ENCODE results near the gene NABP1.
"Not testable (repeated sequence)": the region's sequence is repeated elsewhere in the genome, so short reads cannot be mapped to it uniquely, and the experiment has no call there.

NABP1 gene

DNA sequence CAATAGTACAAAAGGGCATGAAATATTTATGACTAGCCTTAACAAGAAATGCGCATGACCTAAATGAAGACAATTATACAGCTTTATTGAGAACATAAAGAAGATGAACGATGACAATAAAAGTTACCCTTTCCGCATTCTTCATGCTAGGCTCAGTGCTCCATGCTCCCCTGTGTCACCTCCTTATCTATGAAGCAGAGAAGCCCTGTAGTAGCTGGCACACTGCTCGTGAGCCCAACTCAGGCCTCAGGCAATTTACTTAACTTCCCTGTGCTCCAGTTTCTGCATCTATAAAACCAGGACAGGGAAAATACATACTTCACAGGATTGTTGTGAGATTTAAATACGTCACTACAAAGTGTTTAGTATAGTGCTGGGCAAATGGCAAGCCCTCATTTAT lies 34.5 kb upstream of the NABP1 start:
- Mint-ChIP-seq H3K4me1 (peaks cover 24% of the 10 kb centered on the region), H3K27me3 (no peaks in the 10 kb centered on the region), H3K9me3 (no peaks in the 10 kb centered on the region), H3K27ac (no peak overlapping the region), H3K4me3 (no peak overlapping the region)
- DNase-seq (no peak), ATAC-seq (no peak)

DNA sequence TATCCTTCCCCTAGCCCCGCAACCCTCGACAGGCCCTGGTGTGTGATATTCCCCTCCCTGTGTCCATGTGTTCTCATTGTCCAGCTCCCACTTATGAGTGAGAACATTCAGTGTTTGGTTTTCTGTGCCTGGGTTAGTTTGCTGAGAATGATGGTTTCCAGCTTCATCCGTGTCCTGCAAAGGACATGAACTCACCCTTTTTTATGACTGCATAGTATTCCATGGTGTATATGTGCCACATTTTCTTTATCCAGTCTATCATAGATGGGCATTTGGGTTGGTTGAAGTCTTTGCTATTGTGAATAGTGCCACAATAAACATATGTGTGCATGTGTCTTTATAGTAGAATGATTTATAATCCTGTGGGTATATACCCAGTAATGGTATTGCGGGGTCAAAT lies 33.3 kb upstream of the NABP1 start:
- not testable (repeated sequence) for H3K27ac Mint-ChIP-seq, H3K27me3 Mint-ChIP-seq, ATAC-seq, H3K4me3 Mint-ChIP-seq, H3K9me3 Mint-ChIP-seq, DNase-seq
- H3K4me1 Mint-ChIP-seq: peaks cover 15% of the 10 kb centered on the region

DNA sequence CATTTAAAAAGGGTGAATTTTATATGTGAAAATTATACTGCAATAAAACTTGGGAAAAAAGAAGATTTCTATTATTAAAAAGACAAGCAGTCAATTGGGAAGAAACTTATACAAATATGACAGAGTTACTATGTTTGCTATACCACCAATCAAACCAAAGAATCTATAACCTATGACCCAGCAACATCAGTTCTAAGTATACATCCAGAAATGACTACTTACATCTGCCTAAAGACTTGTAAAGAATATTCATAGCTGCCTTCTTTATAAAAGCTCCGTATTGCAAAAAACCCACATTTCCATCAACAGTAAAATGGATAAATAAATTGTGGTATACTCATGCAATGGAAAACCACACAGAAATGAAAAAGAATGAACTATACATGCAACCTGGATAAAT lies 32.9 kb upstream of the NABP1 start:
- peaks cover 15% of the 10 kb centered on the region for H3K4me1 Mint-ChIP-seq
- no peak overlapping the region for H3K4me3 Mint-ChIP-seq

DNA sequence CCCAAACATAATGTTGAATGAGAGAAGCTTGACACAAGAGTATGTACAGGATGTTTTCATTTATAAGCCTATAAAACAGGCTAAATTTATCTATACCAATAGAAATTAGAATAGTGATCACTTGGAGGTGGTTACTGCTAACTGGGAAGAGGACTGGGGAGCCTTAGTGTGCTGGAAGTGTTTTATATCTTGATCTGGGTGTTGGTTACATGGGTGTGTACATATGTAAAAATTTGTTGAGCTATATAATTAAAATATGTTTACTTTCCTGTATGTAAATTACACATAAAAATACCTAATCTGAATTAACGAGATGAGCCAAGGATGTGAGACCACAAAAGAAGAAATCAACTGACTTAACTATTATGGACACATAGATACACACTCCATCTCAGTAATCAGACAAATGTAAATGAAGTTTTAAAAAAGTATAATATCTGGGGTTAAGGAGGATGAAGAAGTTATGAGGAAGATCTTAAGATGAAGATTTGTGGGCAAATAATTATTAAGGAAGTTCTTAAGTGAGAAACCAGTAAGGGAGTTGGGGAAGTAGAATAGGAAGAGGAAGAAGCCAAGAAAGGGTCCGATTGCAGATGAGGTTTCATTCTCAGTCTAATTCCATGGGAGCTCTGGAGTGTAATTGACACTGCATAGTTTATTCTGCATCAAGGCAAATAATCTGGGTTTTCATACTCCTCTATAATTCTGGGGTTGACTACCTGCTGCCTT lies 32.3 kb upstream of the NABP1 start:
- no peak overlapping the region for H3K27ac Mint-ChIP-seq
- DNase-seq: no peak
- no peaks in the 10 kb centered on the region for H3K9me3 Mint-ChIP-seq

More for the DNA sequence above, 32.9 kb upstream of the NABP1 start:
- ATAC-seq: no peak
- Mint-ChIP-seq H3K27ac (no peak overlapping the region), H3K27me3 (no peaks in the 10 kb centered on the region), H3K9me3 (no peaks in the 10 kb centered on the region)
- DNase-seq: no peak

DNA sequence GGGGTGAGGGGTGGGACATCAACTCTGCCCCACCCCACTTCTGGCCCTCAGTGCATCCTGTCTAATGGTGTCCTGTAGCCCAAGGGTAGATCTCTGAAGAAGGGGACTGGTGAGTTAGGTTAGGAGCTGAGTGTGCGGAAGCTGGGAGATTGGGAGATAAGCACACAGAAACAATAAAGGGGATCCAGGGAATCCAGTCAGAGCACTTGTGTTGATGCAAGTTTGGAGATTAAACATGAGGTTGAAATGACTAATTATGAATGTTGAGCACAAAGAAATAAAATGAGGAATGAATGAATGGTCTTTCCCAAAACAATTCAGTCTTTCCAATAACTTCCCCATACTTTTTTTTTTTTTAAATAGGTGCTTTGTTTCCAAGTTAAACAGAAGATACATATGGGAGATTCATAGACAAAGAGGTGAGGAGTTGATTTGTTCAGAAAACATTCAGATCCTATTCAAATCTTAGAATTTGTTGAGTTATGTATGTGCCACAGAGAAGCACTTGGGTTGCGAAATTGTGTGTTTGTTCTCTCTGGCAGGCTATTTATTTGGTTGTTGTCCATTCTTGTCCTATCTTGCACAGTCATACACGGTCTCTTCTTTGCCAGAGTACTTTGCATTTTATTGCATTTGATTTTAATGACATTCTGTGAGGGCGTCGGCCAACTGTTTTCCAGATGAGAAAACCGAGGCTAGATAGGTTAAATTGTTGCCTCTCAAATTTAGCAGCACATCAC lies 31.6 kb upstream of the NABP1 start:
- H3K27ac Mint-ChIP-seq: no peak overlapping the region
- no peak for ATAC-seq

More for the DNA sequence above, 32.3 kb upstream of the NABP1 start:
- no peak overlapping the region for H3K4me3 Mint-ChIP-seq
- peaks cover 11% of the 10 kb centered on the region for H3K4me1 Mint-ChIP-seq
- no peak for ATAC-seq
- no peaks in the 10 kb centered on the region for H3K27me3 Mint-ChIP-seq

DNA sequence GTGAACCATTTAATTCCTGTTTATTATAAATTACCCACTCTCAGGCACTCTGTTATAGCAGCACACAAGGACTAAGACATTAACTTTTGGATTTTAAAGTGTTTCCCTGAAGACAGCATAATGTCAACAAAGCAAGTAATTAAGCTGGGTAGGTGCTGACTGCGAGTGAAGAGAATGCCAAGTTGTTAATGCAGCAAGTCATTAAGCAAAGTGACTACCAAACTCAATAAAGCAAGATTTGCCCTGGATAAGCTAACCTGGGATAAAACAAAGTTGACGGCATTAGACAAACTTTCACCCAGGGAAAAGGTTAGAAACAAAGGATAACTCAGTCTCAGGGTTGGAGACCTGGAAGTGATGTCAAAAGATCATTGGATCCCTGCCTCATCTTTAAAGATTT lies 28.4 kb upstream of the NABP1 start:
- no peak for DNase-seq
- H3K4me3 Mint-ChIP-seq: no peak overlapping the region
- ATAC-seq: no peak
- H3K27ac Mint-ChIP-seq: no peak overlapping the region
- H3K4me1 Mint-ChIP-seq: peaks cover 8% of the 10 kb centered on the region
- no peaks in the 10 kb centered on the region for H3K27me3 Mint-ChIP-seq
- H3K9me3 Mint-ChIP-seq: peaks cover 0 to 12% of the 10 kb centered on the region in 2 donors

More for the DNA sequence above, 31.6 kb upstream of the NABP1 start:
- H3K9me3 Mint-ChIP-seq: peaks cover 0 to 4% of the 10 kb centered on the region in 2 donors
- DNase-seq: no peak
- peaks cover 13% of the 10 kb centered on the region for H3K4me1 Mint-ChIP-seq
- no peak overlapping the region for H3K4me3 Mint-ChIP-seq
- H3K27me3 Mint-ChIP-seq: no peaks in the 10 kb centered on the region

DNA sequence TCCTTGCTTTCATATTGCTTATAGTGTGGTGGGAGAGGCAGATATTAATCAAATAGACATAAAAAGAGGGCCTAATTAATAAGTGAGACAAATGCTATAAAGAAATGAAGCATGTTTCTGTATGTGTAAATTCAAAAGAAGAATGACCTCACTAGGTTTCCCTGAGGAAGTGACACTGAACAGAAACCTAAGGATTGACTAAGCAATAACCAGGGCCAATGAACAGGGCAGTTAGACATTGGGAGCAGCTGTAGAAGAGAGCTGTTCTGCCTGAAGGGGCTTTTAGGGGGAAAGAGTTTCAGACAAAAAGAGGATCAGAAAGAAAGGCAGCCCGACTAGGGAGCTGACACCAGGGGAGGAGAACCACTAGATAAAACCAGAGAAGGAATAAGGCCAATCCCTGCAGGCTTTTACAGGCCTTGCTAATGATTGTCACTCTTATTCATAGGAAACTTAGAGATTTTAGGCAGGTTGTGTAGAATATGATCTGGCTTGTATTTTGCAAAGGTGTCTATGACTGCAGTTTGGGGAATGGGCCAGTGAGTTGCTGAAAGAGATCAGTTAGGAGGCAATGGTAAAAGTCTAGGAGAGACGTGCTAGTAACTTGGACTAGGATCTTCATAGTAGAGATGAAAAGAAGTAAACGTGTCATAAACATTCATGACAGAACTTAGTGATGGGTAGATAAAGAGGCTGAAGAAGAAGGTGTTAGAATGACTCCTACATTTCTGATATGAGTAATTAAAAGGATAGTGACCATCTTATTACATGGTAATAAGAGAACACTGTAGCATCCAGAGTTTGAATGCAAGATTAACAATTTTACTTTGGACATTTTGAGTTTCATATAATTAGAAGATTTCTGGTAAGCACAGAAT lies 26.8 kb upstream of the NABP1 start:
- Mint-ChIP-seq H3K27me3 (no peaks in the 10 kb centered on the region), H3K9me3 (peaks cover 0 to 12% of the 10 kb centered on the region in 2 donors), H3K4me3 (peak overlapping the region in 1 of 2 donors; percentile 8), H3K27ac (no peak overlapping the region), H3K4me1 (peaks cover 8% of the 10 kb centered on the region)
- no peak for DNase-seq
- ATAC-seq: peak; percentile 94

DNA sequence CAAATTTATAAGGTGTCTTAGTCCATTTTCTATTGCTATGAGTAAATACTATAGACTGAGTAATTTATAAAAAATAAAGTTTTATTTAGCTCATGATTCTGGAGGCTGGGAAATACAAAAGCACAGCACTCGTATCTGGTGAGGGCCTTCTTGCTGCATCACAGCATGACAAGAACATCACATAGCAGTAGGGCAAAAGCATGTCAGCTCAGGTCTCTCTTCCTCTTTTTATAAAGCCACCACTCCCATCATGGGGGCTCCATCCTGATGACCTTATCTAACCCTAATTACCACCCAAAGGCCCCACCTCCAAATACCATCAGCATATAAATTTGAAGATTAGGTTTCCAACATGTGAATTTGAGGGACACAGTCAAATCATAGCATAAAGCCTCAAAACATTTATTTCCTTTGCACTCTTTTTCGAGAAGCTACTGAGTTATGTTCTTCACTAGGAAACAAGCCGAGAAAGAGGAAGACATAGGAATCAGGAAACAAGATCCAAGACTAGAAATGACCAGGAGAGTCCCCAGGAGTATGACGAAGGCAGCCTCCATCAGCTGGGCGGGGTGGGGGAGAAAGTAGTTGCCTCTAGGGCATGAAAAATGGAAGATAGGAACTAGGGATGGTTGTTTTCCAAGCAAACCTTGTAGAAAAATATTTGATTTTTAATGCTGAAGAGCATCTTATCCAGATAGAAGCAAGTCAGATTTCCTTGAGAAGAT lies 24.1 kb upstream of the NABP1 start:
- no peak for ATAC-seq
- Mint-ChIP-seq H3K4me3 (no peak overlapping the region), H3K27me3 (no peaks in the 10 kb centered on the region)

DNA sequence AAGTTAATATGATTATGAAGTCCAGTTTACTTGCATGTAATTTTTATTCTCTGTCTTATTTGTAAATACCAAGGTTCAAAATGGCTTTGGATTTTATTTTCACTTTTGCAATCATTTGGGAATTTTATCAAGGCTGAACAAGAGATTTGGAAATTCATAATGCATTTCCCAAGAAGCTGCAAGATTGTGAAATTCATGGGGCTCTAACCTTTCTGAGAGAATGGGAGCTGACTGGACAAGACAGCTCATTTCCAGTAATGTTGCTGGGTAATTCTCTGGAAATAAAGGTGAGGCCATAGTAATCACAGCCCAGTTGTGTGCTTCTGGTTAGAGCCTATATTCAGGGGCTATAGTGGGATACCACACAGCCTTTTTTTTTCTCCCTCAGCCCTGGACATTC lies 21.5 kb upstream of the NABP1 start:
- no peak overlapping the region for H3K4me3 Mint-ChIP-seq
- H3K4me1 Mint-ChIP-seq: peaks cover 9% of the 10 kb centered on the region
- no peak overlapping the region for H3K27ac Mint-ChIP-seq
- no peak for DNase-seq
- no peaks in the 10 kb centered on the region for H3K27me3 Mint-ChIP-seq
- no peak for ATAC-seq
- H3K9me3 Mint-ChIP-seq: peaks cover 0 to 8% of the 10 kb centered on the region in 2 donors

More for the DNA sequence above, 24.1 kb upstream of the NABP1 start:
- no peak overlapping the region for H3K27ac Mint-ChIP-seq
- peaks cover 0 to 12% of the 10 kb centered on the region in 2 donors for H3K9me3 Mint-ChIP-seq
- peaks cover 16% of the 10 kb centered on the region for H3K4me1 Mint-ChIP-seq
- no peak for DNase-seq

DNA sequence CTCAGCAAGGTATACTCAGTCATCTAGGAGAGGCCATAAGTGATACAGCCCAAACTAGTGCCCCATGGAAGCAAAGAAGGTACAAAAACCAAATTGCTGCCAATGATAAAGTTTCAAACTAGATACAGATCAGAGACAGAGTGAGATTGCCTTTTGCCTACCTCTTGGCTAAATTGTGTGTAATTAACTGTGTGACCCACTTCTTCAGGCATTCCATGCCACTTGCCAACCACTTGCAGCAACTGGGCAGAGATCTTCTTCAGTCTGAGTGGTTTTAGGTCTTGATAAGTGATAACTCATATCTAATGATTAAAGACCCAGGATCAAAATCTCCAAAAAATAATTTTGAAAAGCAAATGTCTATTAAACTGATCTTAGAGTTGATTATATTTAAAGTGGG lies 21.1 kb upstream of the NABP1 start:
- Mint-ChIP-seq H3K27ac (no peak overlapping the region), H3K27me3 (no peaks in the 10 kb centered on the region), H3K4me3 (no peak overlapping the region), H3K4me1 (peaks cover 9% of the 10 kb centered on the region), H3K9me3 (peaks cover 0 to 7% of the 10 kb centered on the region in 2 donors)
- DNase-seq (no peak), ATAC-seq (no peak)

DNA sequence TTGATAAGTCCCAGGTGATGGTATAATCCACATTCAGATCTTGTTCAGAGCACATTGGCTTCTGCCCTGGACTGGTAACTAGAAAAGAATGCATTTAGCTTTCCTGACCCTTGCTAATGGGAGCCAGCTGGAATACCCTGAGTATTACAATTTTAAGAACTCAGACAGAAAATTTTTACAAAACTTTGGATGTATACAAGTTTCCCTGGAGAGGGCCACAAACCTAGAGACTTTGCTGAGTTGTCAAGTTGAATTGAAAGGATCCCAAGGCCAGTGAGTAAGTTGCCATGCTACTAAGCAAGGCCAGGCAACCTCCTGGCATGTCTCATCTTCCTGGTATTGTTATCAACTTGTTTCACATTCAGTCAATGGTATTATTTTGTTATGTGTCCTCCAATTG lies 20.0 kb upstream of the NABP1 start:
- H3K27ac Mint-ChIP-seq: no peak overlapping the region
- H3K4me1 Mint-ChIP-seq: peaks cover 9% of the 10 kb centered on the region
- no peaks in the 10 kb centered on the region for H3K27me3 Mint-ChIP-seq
- peaks cover 0 to 4% of the 10 kb centered on the region in 2 donors for H3K9me3 Mint-ChIP-seq
- ATAC-seq (peak; percentile 53), DNase-seq (no peak)
- no peak overlapping the region for H3K4me3 Mint-ChIP-seq

DNA sequence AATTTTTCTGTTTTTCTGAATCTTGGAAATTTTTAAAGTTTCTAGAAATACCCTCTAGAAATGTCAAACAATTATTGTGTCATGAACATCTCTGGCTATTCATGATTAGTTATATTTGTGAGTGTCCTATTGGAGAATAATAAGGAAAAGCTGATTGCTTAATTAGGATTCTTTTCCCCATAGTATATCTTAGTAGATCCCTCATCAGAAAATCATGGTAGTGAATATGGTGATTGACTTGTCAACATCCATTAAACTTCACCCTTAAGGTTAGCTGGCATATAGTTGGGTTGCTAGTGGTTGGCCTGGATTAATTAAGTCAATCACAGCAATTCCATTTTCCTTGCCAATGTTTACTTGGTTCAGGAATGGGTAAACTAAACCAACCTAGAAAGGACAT lies 18.7 kb upstream of the NABP1 start:
- ATAC-seq: no peak
- no peak for DNase-seq
- H3K4me1 Mint-ChIP-seq: peaks cover 9% of the 10 kb centered on the region
- H3K4me3 Mint-ChIP-seq: no peak overlapping the region
- H3K9me3 Mint-ChIP-seq: peaks cover 0 to 2% of the 10 kb centered on the region in 2 donors
- no peak overlapping the region for H3K27ac Mint-ChIP-seq
- H3K27me3 Mint-ChIP-seq: no peaks in the 10 kb centered on the region

DNA sequence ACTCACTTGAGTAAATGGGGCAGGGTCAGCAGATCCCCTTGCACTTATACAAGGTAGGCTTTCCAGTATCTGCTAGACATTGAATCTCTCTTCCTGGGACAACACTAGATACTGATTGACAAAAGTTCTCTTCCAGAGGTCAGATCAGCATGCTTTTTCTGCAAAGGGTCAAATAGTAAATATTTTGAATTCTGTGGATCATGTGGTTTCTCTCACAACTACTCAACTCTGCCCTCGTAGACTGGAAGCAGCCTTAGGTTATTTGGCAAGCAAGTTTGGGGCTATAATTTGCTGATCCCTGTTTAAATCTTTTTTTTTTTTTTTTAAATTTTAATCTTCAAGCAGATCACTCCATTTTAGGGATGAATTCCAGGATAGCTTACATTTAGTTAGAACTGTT lies 17.4 kb upstream of the NABP1 start:
- H3K4me1 Mint-ChIP-seq: peaks cover 20% of the 10 kb centered on the region
- no peak overlapping the region for H3K4me3 Mint-ChIP-seq
- no peak for ATAC-seq
- peaks cover 8 to 10% of the 10 kb centered on the region in 2 donors for H3K9me3 Mint-ChIP-seq
- H3K27ac Mint-ChIP-seq: no peak overlapping the region
- DNase-seq: no peak
- H3K27me3 Mint-ChIP-seq: no peaks in the 10 kb centered on the region

DNA sequence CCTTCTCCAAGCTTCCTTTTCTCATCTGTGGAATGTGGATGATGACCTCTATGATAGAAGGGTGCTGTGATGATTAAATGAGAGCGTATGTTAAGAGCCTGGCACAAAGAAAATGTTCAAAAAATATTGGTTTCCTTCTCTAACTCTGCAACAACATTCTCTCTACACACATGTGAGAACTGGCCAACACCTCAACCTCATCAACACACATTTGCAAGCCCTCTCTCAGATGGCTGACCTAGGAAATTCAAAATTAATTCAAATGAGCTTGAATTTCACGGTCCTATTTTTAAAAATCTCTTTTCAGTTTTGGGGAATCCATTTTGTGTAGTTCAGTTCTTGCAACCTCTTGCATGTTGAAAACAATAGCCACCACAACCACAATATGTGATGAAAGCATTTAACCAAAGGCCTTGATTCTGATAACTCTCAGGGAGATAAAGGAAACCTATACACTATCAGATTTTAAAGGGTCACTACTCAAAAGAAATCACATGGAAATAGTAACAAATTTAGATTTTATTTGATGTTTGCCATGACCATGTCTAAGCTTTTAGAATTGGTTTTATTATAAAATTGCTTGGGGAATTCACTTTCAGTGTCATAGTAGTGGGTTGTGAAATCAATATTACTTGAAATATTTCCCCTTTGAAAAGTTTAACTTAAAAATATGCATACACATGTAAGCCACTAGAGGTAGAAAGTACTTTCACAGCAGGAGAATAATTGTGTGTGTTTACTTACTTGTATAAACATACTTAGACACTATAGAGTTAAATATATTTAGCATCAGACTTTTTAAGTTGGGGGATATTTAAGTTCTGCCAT lies 16.6 kb upstream of the NABP1 start:
- Mint-ChIP-seq H3K9me3 (peaks cover 8 to 10% of the 10 kb centered on the region in 2 donors), H3K4me1 (peaks cover 20% of the 10 kb centered on the region), H3K27ac (peak overlapping the region in 1 of 2 donors; percentile 77), H3K27me3 (no peaks in the 10 kb centered on the region), H3K4me3 (no peak overlapping the region)
- ATAC-seq: peak; percentile 67
- no peak for DNase-seq
